OCI-LY3 (cell line): Measurements from ENCODE around the gene HIGD2A.

Experiments used
- H2AFZ ChIP-seq: fragments of 200-600, 300-600 bp; shearing (Covaris generic); 2 replicates; pipeline ENCODE4 v1.6.0; 2014; ENCODE audit warnings: antibody characterized with exemption, low read depth, low read length
- H3K27ac ChIP-seq: fragments of 200-600, 300-600 bp; sonication (generic); 2 replicates; pipeline ENCODE4 v1.5.1; 2014; ENCODE audit warnings: mild to moderate bottlenecking, low read length, moderate library complexity, mixed read lengths
- H3K27me3 ChIP-seq: fragments of 200-600, 300-600 bp; sonication (generic); 2 replicates; pipeline ENCODE4 v1.6.1; 2014; ENCODE audit warnings: low read depth, low read length, mixed read lengths
- H3K36me3 ChIP-seq: fragments of 200-600, 300-600 bp; sonication (generic); replicated peaks from 2 replicates; pipeline ENCODE3; 2014; ENCODE audit warnings: low read depth, low read length, mixed read lengths
- H3K4me1 ChIP-seq: fragments of 300-600, 200-600 bp; sonication (generic); 2 replicates; pipeline ENCODE4 v1.6.1; 2014; ENCODE audit warnings: low read length, mixed read lengths
- H3K4me2 ChIP-seq: fragments of 200-600, 300-600 bp; sonication (generic); 2 replicates; pipeline ENCODE4 v1.6.1; 2014; ENCODE audit warnings: low read length, mixed read lengths
- H3K4me3 ChIP-seq: fragments of 300-600, 200-600 bp; sonication (generic); 2 replicates; pipeline ENCODE4 v1.5.1; 2014; ENCODE audit warnings: antibody characterized with exemption, mild to moderate bottlenecking, low read length, moderate library complexity
- H3K79me2 ChIP-seq: fragments of 300-600, 200-600 bp; shearing (Covaris generic); 2 replicates; pipeline ENCODE4 v1.6.1; 2014; ENCODE audit warnings: mild to moderate bottlenecking, low read length, mixed read lengths
- H3K9ac ChIP-seq: fragments of 300-600, 200-600 bp; shearing (Covaris generic); 2 replicates; pipeline ENCODE4 v1.6.0; 2014; ENCODE audit warnings: mild to moderate bottlenecking, low read length, moderate library complexity
- H3K9me3 ChIP-seq: fragments of 200-600, 300-600 bp; shearing (Covaris generic); 2 replicates; pipeline ENCODE4 v1.6.1; 2014; ENCODE audit warnings: low read length, mixed read lengths; ENCODE audit not compliant: insufficient read depth
- H4K20me1 ChIP-seq: fragments of 200-600, 300-600 bp; sonication (generic); 2 replicates; pipeline ENCODE4 v1.6.1; 2016; ENCODE audit warnings: low read length, mixed read lengths; ENCODE audit not compliant: insufficient read depth
- EZH2phosphoT487 ChIP-seq: fragments of 200-600 bp; shearing (Covaris generic); IDR thresholded peaks from 2 replicates; pipeline ENCODE4 v1.6.1; 2018; ENCODE audit warnings: antibody characterized with exemption, mixed run types, low read depth
- TF ChIP-seq, protein P1 (sequence below): fragments of 200-600, 300-600 bp; sonication (generic); IDR thresholded peaks from 2 replicates; pipeline ENCODE4 v1.5.1; 2014; ENCODE audit warnings: antibody characterized with exemption, low read length, low read depth

The HIGD2A gene

DNA sequence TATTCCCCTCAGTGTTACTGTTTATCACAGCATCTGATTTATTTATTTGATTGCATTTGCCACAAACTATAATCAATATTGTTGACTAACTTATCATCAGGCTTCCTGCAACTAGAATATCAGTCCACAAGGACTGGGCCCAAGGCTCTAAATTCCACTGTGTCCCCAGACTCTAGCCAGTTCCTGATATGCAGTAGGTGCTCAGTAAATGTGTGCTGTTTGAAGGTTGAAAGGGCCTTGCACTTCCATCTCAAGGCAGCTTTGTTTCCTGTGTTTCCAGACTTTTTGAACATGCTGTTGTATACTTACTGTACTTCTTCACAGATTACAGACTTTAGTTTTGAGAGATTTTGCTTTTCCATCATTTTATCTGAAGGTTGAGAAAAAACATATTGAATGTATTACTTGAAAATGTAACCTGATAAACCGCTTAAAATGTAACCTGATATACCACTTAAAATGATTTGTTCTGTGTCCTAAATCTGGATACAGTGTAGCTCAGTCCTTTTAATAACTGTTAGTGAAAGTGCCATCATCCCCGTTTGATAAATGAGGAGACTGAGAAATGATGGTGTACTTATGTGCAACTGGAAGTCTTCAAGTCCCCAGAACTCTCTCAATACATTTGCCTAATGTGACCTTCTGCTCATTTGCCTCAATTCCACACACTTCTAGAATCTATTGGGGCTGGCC, 45.6 kb upstream of the HIGD2A start:
- Histone ChIP-seq H3K4me1 (no peaks in the 10 kb centered on the region), H3K36me3 (peaks cover 38% of the 10 kb centered on the region), H3K4me3 (no peak overlapping the region), H3K27ac (no peak overlapping the region), H3K79me2 (no peaks in the 10 kb centered on the region), H3K9me3 (no peaks in the 10 kb centered on the region), H3K4me2 (no peak overlapping the region), H2AFZ (no peak overlapping the region), H3K27me3 (no peaks in the 10 kb centered on the region), H3K9ac (no peak overlapping the region), H4K20me1 (no peaks in the 10 kb centered on the region)
- TF ChIP-seq EZH2phosphoT487: no peak
- TF ChIP-seq, protein P1, sequence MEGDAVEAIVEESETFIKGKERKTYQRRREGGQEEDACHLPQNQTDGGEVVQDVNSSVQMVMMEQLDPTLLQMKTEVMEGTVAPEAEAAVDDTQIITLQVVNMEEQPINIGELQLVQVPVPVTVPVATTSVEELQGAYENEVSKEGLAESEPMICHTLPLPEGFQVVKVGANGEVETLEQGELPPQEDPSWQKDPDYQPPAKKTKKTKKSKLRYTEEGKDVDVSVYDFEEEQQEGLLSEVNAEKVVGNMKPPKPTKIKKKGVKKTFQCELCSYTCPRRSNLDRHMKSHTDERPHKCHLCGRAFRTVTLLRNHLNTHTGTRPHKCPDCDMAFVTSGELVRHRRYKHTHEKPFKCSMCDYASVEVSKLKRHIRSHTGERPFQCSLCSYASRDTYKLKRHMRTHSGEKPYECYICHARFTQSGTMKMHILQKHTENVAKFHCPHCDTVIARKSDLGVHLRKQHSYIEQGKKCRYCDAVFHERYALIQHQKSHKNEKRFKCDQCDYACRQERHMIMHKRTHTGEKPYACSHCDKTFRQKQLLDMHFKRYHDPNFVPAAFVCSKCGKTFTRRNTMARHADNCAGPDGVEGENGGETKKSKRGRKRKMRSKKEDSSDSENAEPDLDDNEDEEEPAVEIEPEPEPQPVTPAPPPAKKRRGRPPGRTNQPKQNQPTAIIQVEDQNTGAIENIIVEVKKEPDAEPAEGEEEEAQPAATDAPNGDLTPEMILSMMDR: no peak

DNA sequence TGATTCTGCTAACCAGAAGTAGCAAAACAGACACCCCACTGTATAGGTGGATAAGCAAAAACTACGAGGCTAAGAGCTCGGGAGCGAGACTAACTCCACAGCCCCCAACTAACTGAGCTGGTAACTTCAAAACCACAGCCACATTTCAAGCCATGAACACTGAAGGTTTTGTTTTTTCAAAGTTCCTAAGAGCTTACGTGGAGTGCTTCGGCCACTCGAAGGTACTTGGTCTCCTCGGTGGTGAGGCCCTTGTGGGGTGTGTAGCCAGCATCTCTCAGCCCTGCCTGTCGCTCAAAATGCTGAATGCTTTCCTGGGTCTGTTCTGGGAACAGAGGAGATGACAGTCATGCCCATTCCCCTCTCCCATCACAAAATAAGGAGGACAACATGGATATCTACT, 38.1 kb upstream of the HIGD2A start:
- no peak overlapping the region for H3K4me3 ChIP-seq
- no peak overlapping the region for H2AFZ ChIP-seq
- H3K9me3 ChIP-seq: no peaks in the 10 kb centered on the region
- H3K36me3 ChIP-seq: peaks cover 67% of the 10 kb centered on the region
- peaks cover 30% of the 10 kb centered on the region for H3K4me1 ChIP-seq
- H3K9ac ChIP-seq: no peak overlapping the region
- H3K79me2 ChIP-seq: peaks cover 66% of the 10 kb centered on the region
- no peak overlapping the region for H3K27ac ChIP-seq
- no peak overlapping the region for H3K4me2 ChIP-seq
- H3K27me3 ChIP-seq: no peaks in the 10 kb centered on the region
- TF ChIP-seq, protein P1: no peak
- no peak for TF ChIP-seq EZH2phosphoT487
- H4K20me1 ChIP-seq: no peaks in the 10 kb centered on the region

DNA sequence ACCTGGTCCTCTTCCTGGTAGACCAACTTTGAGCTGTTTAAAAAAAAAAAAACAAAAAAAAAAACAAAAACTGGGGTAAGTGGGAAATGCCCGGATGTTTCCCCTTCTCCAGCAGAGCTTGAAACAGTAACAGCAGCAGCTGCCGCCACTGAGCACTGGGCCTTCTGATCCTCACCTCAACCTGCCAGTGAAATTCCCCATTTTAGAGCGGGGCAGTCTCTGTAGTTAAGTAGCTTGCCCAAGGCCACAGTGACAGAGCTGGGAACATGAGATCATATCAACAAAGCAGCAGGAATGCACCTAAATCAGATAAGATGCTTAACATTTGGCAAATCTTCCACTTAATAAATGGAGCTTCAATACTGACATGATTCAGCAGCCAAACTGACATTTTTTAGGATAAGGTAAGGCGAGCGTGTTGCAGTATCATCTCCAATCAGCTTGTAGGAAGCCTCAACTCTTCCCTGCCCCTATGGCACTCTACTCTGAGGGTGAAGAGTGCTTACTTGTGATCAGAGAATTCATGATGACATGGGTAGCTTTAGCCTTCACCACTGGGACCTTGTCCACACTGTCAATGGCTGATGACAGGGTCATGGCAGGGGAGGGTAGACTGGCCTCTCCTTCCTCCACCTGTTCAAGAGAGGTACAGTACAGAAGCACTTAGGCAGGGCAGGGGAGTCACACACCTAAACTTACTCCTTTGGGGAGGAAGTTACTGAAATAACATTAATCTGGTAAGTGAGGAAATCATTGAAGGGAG, 36.3 kb upstream of the HIGD2A start:
- H3K9me3 ChIP-seq: no peaks in the 10 kb centered on the region
- H3K4me2 ChIP-seq: peak overlapping the region; percentile 45
- H3K27ac ChIP-seq: peak overlapping the region; percentile 80
- H3K27me3 ChIP-seq: no peaks in the 10 kb centered on the region
- H3K36me3 ChIP-seq: peaks cover 73% of the 10 kb centered on the region
- TF ChIP-seq EZH2phosphoT487: no peak
- TF ChIP-seq, protein P1: no peak
- H3K9ac ChIP-seq: peak overlapping the region; percentile 31; the same call in 1 of the 2 replicates
- peak overlapping the region; percentile 21; the same call in 1 of the 2 replicates for H3K4me3 ChIP-seq
- no peaks in the 10 kb centered on the region; the same call in none of the 2 replicates for H4K20me1 ChIP-seq
- H3K79me2 ChIP-seq: peaks cover 85% of the 10 kb centered on the region
- no peak overlapping the region for H2AFZ ChIP-seq
- peaks cover 30% of the 10 kb centered on the region for H3K4me1 ChIP-seq

DNA sequence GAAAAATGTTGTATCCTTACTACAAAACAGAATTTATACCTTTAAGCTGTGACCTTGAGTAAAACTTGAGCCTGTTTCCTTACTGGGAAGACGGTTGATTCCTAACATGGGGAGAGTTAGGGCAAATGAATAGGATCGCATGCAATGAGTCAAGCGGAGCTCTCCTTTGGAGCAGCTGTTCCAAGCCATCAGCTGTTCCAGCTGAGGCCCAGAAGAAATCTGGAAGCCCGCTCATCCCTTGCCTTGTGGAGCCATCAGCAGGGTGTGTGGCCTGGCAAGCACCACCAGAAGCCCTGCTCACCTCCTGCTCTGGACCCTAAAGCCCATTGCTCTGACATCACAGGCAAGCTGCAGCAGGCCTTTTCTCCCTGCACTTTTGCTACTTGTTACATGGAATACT, 35.0 kb upstream of the HIGD2A start:
- Histone ChIP-seq H3K4me3 (no peak overlapping the region), H3K9ac (no peak overlapping the region), H3K27ac (peak overlapping the region; percentile 80; the same call in 1 of the 2 replicates), H3K36me3 (peaks cover 74% of the 10 kb centered on the region), H3K4me2 (no peak overlapping the region), H3K79me2 (peaks cover 96% of the 10 kb centered on the region), H3K4me1 (peaks cover 30% of the 10 kb centered on the region), H2AFZ (no peak overlapping the region), H4K20me1 (no peaks in the 10 kb centered on the region; the same call in none of the 2 replicates), H3K9me3 (no peaks in the 10 kb centered on the region), H3K27me3 (no peaks in the 10 kb centered on the region)
- TF ChIP-seq, protein P1: no peak
- TF ChIP-seq EZH2phosphoT487: no peak
